GM12878 (cell line): ENCODE results near the gene ZNF444. TPM values are rescaled to one million over a fixed set of nuclear protein-coding genes. Genes with fewer than 3 reads are reported as not detected.

Experiments
- ATAC-seq: fragments of 200-7000 bp; cut with Tn5 transposase; 3 replicates; pipeline ENCODE4 v1.9.1; 2020; ENCODE audit warnings: mild to moderate bottlenecking, moderate library complexity
- BruUV-seq: library from RNA; stranded (reverse); fragments of 400-500 nt; replicated peaks from 2 replicates; lab custom pipeline; 2021; lab: Mats Ljungman, UMichigan
- CTCF ChIA-PET: fragments of 300-600 bp; sonication (Branson Sonifier 250); formaldehyde crosslinking; extraction: SDS; loops from one replicate; lab custom pipeline; 2021; ENCODE audit warnings: inconsistent platforms; lab: Yijun Ruan, JAX
- POLR2A ChIA-PET: fragments of 350-600 bp; formaldehyde crosslinking; extraction: SDS; loops from one replicate; lab custom pipeline; 2021; ENCODE audit warnings: inconsistent platforms; lab: Charles Lee
- RAD21 ChIA-PET: fragments of 300-600 bp; sonication (Branson Sonifier 250); formaldehyde crosslinking; loops from one replicate; lab custom pipeline; 2023; ENCODE audit warnings: antibody characterized with exemption; ENCODE audit not compliant: unreplicated experiment; lab: Charles Lee
- SMC1A ChIA-PET: fragments of 300-600 bp; sonication (Branson Sonifier 250); formaldehyde crosslinking; loops from one replicate; lab custom pipeline; 2023; ENCODE audit not compliant: unreplicated experiment, uncharacterized antibody; lab: Charles Lee
- DNase-seq: peaks from one replicate; pipeline ENCODE4 v3.0.0-alpha.2; 2011; ENCODE audit warnings: low read depth, low spot score
- FAIRE-seq: peaks from 3 replicates; lab custom pipeline; 2011; peaks lifted over from hg19 to GRCh38; lab: Jason Lieb, UNC
- H2AFZ ChIP-seq: 2 replicates; pipeline ENCODE4 v1.6.0; 2011; ENCODE audit warnings: low read depth, low read length, control low read depth; ENCODE audit not compliant: control insufficient read depth
- H3K27ac ChIP-seq: 2 replicates; pipeline ENCODE4 v1.5.1; 2011; ENCODE audit warnings: control low read depth; ENCODE audit not compliant: control insufficient read depth, insufficient read depth
- H3K27me3 ChIP-seq, 2 experiments: replicated peaks in 1 of 2; 2 replicates each; pipeline versions ENCODE4 v1.6.0 to v1.6.1; 2011; ENCODE audit warnings: low read length in 1 of 2; ENCODE audit not compliant: control insufficient read depth in 2 of 2, insufficient read depth in 2 of 2
- H3K36me3 ChIP-seq, 2 experiments: 2 replicates each; pipeline ENCODE4 v1.5.1; 2011; ENCODE audit warnings: low read length in 1 of 2; ENCODE audit not compliant: control insufficient read depth in 2 of 2, insufficient read depth in 2 of 2
- H3K4me1 ChIP-seq: 2 replicates; pipeline ENCODE4 v1.6.1; 2011; ENCODE audit warnings: mild to moderate bottlenecking, low read length, moderate library complexity, mixed read lengths; ENCODE audit not compliant: control insufficient read depth, insufficient read depth
- H3K4me2 ChIP-seq: 2 replicates; pipeline ENCODE4 v1.6.0; 2011; ENCODE audit warnings: control low read depth; ENCODE audit not compliant: control insufficient read depth, insufficient read depth
- H3K4me3 ChIP-seq: fragments of 200-600 bp; sonication (generic); 2 replicates; pipeline ENCODE4 v1.5.1; 2016
- H3K79me2 ChIP-seq: 2 replicates; pipeline ENCODE4 v1.6.0; 2011; ENCODE audit warnings: low read length; ENCODE audit not compliant: control insufficient read depth, insufficient read depth
- H3K9ac ChIP-seq: 2 replicates; pipeline ENCODE4 v1.8.0; 2011; ENCODE audit warnings: low read length, control low read depth, mixed read lengths; ENCODE audit not compliant: control insufficient read depth, insufficient read depth
- H3K9me3 ChIP-seq: replicated peaks from 3 replicates; pipeline ENCODE4 v1.5.1; 2011; ENCODE audit warnings: mild to moderate bottlenecking, low read length; ENCODE audit not compliant: control insufficient read depth, insufficient read depth
- H4K20me1 ChIP-seq: 2 replicates; pipeline ENCODE4 v1.6.0; 2011; ENCODE audit not compliant: control insufficient read depth, insufficient read depth
- BHLHE40 ChIP-seq, 2 experiments: fragments of 450-650 bp in 1 of 2; IDR thresholded peaks; 2 replicates each; pipeline ENCODE4 v1.6.1; 2011 to 2017; ENCODE audit warnings: low read depth in 2 of 2, borderline replicate concordance in 1 of 2, improper control_type of control experiment in 1 of 2, low read length in 1 of 2, mild to moderate bottlenecking in 1 of 2
- CTCF ChIP-seq, 3 experiments: IDR thresholded peaks in 2 of 3; conservative IDR thresholded peaks in 1 of 3; 2 replicates each; pipeline ENCODE4 v1.5.1; 2011; ENCODE audit warnings: low read depth in 3 of 3, low read length in 3 of 3, mild to moderate bottlenecking in 3 of 3, control low read depth in 2 of 3, moderate library complexity in 2 of 3, inconsistent platforms in 1 of 3, mixed read lengths in 1 of 3; ENCODE audit not compliant: control insufficient read depth in 2 of 3, insufficient read depth in 1 of 3; ENCODE audit errors: extremely low read depth in 1 of 3
- HCFC1 ChIP-seq: fragments of 150-350 bp; IDR thresholded peaks from 2 replicates; pipeline ENCODE4 v1.6.1; 2014; ENCODE audit warnings: low read length
- HDGF ChIP-seq: fragments of 450-650 bp; IDR thresholded peaks from 2 replicates; pipeline ENCODE4 v1.6.1; 2016; ENCODE audit warnings: antibody characterized with exemption
- KLF5 ChIP-seq: fragments of 450-650 bp; IDR thresholded peaks from 2 replicates; pipeline ENCODE4 v1.6.1; 2014; ENCODE audit warnings: mild to moderate bottlenecking; ENCODE audit not compliant: partially characterized antibody
- NBN ChIP-seq: fragments of 450-650 bp; IDR thresholded peaks from 2 replicates; pipeline ENCODE4 v1.6.1; 2016
- RAD51 ChIP-seq: fragments of 450-650 bp; IDR thresholded peaks from 2 replicates; pipeline ENCODE4 v1.6.1; 2016; ENCODE audit warnings: moderate library complexity, mild to moderate bottlenecking, inconsistent platforms
- RBBP5 ChIP-seq: fragments of 200-600 bp; sonication (generic); conservative IDR thresholded peaks from 2 replicates; pipeline ENCODE4 v1.6.1; 2016
- SMAD5 ChIP-seq: IDR thresholded peaks from 2 replicates; pipeline ENCODE4 v1.6.1; 2016; ENCODE audit warnings: antibody characterized with exemption, low read depth
- WGBS: methylation state at CpG from one replicate; pipeline ENCODE4 v1.1.6; 2016; ENCODE audit warnings: low lambda C conversion rate; ENCODE audit not compliant: insufficient replicate concordance, insufficient coverage; ENCODE audit errors: missing lambda C conversion rate; 5-methylcytosine and 5-hydroxymethylcytosine counted together
- in situ Hi-C: fragments of 300-500 bp; cut with MboI; formaldehyde crosslinking; loops from 9 replicates; pipeline ENCODE4 v1.14.3; 2018; ENCODE audit warnings: mixed read lengths
- intact Hi-C: fragments of 100-400 bp; cut with micrococcal nuclease; formaldehyde crosslinking; loops from one replicate; pipeline ENCODE4 v1.14.2; 2022; ENCODE audit not compliant: unreplicated experiment
- polyA plus RNA-seq, 11 experiments: library from polyadenylated mRNA; depleted of rRNA in 4 of 11; unstranded in 6 of 11; stranded (reverse) in 5 of 11; fragments of >200 nt; fragmentation: Nextera tagmentation in 4 of 11; fragmentation: Illumina TruSeq in 1 of 11; extraction: Ambion mirVana in 4 of 11; extraction: Trizol in 1 of 11; gene quantifications; 1 replicate in 1 of 11; 2 replicates in 10 of 11; pipeline versions ENCODE4 v1.2.1 to v1.2.3, GENCODE V29; 2011 to 2016; ENCODE audit warnings: inconsistent platforms in 2 of 11, missing spikeins in 2 of 11, low read depth in 1 of 11
- total RNA-seq, 4 experiments: library from RNA; depleted of rRNA in 3 of 4; stranded (reverse); fragments of >200 nt in 3 of 4; fragmentation: Illumina TruSeq in 1 of 4; extraction: Trizol in 1 of 4; gene quantifications; 2 replicates each; pipeline versions ENCODE4 v1.2.1 to v1.2.3, GENCODE V29; 2013 to 2021
- TF ChIP-seq, protein P1 (sequence below): IDR thresholded peaks from 2 replicates; pipeline ENCODE4 v1.6.1; 2012; ENCODE audit warnings: low read depth, low read length, improper control_type of control experiment
- TF ChIP-seq, protein P2 (sequence below): fragments of 450-650 bp; IDR thresholded peaks from 2 replicates; pipeline ENCODE4 v1.6.1; 2017; ENCODE audit warnings: antibody characterized with exemption, mild to moderate bottlenecking, moderate library complexity

The ZNF444 gene
- total and polyA plus RNA-seq, 10 of the 15 experiments (the other 5 are each of a cell fraction or from before 2014, with no cell fraction given): 0.45 to 28.2 (median 11.6) TPM

DNA sequence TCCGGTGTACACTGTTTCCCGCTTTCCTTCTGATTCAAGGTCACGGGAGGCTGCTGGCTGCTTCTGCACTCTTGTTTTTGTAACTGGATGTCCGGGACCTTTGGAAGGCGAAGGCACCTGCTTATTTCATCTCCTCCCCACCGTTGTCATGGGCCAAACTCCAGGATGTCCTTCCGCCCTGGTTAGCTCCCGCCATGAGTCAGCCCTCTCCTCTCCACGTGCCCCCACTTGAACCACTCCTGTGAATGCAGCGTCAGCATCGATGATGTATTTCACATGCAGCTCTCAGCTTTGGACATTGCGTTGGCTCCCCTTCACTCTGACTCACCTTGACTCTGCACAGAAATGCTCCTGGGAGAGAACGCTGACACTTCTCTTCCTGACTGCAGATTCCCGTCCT, 29.2 kb downstream of the ZNF444 start:
- no TSS peak for BruUV-seq
- intact Hi-C loops: loop anchor here (5.0 kb wide), 1 partner anchor 162 kb away; no protein-coding TSS in a partner anchor
- FAIRE-seq (no peak), DNase-seq (no peak), ATAC-seq (no peak)
- H3K4me1 ChIP-seq: no peaks in the 10 kb centered on the region
- 79% methylated on average over 14 of the region's 14 CpGs for WGBS
- no peaks in the 10 kb centered on the region; a peak in 1 of 4 replicates for H3K27me3 ChIP-seq
- H3K79me2 ChIP-seq: no peaks in the 10 kb centered on the region
- ChIA-PET CTCF (interaction anchor here (0.7 to 4.4 kb wide), 9 partner anchors 74 to 163 kb away, joined by 3 to 53 read pairs (median 7); no protein-coding TSS in a partner anchor), POLR2A (no interaction called here), RAD21 (interaction anchor here (1.0 kb wide), 1 partner anchor 89 kb away, joined by 3 read pairs; no protein-coding TSS in a partner anchor), SMC1A (interaction anchor here (1.2 to 1.5 kb wide), 2 partner anchors 88 to 104 kb away, joined by 4 to 5 read pairs; no protein-coding TSS in a partner anchor)
- H4K20me1 ChIP-seq: no peaks in the 10 kb centered on the region
- no peak overlapping the region for H3K4me2 ChIP-seq
- no peak overlapping the region for H3K27ac ChIP-seq
- no peak overlapping the region for H3K9ac ChIP-seq
- H3K4me3 ChIP-seq: no peak overlapping the region
- TF ChIP-seq BHLHE40 (IDR thresholded peaks at IDR 0.05; ENCODE audit: borderline replicate concordance in 1 of 2, low read depth in 2 of 2, low read length in 1 of 2) (no peak), RBBP5 (no peak), KLF5 (no peak), NBN (no peak), HCFC1 (no peak), HDGF (no peak)
- TF ChIP-seq, protein P1, sequence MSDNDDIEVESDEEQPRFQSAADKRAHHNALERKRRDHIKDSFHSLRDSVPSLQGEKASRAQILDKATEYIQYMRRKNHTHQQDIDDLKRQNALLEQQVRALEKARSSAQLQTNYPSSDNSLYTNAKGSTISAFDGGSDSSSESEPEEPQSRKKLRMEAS: no peak
- no peaks in the 10 kb centered on the region for H3K9me3 ChIP-seq
- no peaks in the 10 kb centered on the region for H3K36me3 ChIP-seq
- in situ Hi-C loops: no loop called here
- H2AFZ ChIP-seq: no peak overlapping the region

- H3K4me3 ChIP-seq: no peak overlapping the region
- ATAC-seq (no peak), DNase-seq (no peak), FAIRE-seq (no peak)
- no peaks in the 10 kb centered on the region for H3K79me2 ChIP-seq
- intact Hi-C loops (loop anchor here (5.0 kb wide), 1 partner anchor 158 kb away; no protein-coding TSS in a partner anchor), in situ Hi-C loops (no loop called here)
- H3K27ac ChIP-seq: no peak overlapping the region
- H3K9me3 ChIP-seq: no peaks in the 10 kb centered on the region
- no peaks in the 10 kb centered on the region for H3K36me3 ChIP-seq
- WGBS: 46% methylated on average over 8 of the region's 9 CpGs
- H4K20me1 ChIP-seq: no peaks in the 10 kb centered on the region
- H3K4me1 ChIP-seq: no peaks in the 10 kb centered on the region
- CTCF ChIA-PET: interaction anchor here (1.1 to 4.4 kb wide), 8 partner anchors 93 to 542 kb away, joined by 3 to 53 read pairs (median 6); no protein-coding TSS in a partner anchor
- no peak overlapping the region for H2AFZ ChIP-seq
- no peaks in the 10 kb centered on the region; a peak in 1 of 4 replicates for H3K27me3 ChIP-seq
- no peak overlapping the region for H3K9ac ChIP-seq
- SMC1A ChIA-PET: interaction anchor here (0.5 to 3.6 kb wide), 2 partner anchors 94 to 115 kb away, joined by 3 to 16 read pairs; no protein-coding TSS in a partner anchor
- BruUV-seq: no TSS peak
- no peak overlapping the region for H3K4me2 ChIP-seq
- RAD21 ChIA-PET: interaction anchor here (1.1 kb wide), 1 partner anchor 93 kb away, joined by 3 read pairs; no protein-coding TSS in a partner anchor
- POLR2A ChIA-PET: no interaction called here
- TF ChIP-seq, protein P2, sequence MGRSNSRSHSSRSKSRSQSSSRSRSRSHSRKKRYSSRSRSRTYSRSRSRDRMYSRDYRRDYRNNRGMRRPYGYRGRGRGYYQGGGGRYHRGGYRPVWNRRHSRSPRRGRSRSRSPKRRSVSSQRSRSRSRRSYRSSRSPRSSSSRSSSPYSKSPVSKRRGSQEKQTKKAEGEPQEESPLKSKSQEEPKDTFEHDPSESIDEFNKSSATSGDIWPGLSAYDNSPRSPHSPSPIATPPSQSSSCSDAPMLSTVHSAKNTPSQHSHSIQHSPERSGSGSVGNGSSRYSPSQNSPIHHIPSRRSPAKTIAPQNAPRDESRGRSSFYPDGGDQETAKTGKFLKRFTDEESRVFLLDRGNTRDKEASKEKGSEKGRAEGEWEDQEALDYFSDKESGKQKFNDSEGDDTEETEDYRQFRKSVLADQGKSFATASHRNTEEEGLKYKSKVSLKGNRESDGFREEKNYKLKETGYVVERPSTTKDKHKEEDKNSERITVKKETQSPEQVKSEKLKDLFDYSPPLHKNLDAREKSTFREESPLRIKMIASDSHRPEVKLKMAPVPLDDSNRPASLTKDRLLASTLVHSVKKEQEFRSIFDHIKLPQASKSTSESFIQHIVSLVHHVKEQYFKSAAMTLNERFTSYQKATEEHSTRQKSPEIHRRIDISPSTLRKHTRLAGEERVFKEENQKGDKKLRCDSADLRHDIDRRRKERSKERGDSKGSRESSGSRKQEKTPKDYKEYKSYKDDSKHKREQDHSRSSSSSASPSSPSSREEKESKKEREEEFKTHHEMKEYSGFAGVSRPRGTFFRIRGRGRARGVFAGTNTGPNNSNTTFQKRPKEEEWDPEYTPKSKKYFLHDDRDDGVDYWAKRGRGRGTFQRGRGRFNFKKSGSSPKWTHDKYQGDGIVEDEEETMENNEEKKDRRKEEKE: no peak
- TF ChIP-seq RAD51: no peak
- no peak for TF ChIP-seq CTCF (IDR thresholded peaks at IDR 0.05 in 2 of 3, conservative IDR thresholded peaks at IDR 0.05 in 1 of 3; ENCODE audit: control insufficient read depth in 2 of 3, extremely low read depth in 1 of 3, insufficient read depth in 1 of 3, low read depth in 3 of 3, low read length in 3 of 3)
- TF ChIP-seq SMAD5: no peak
Observed at GRCh38 chr19:56174086-56174485, 33.0 kb downstream of the ZNF444 start.
